ACC112 (cell line): ENCODE data around the gene TNFAIP8.
"Not testable (repeated sequence)": the region's sequence is repeated elsewhere in the genome, so short reads cannot be mapped to it uniquely, and the experiment has no call there.

Experiments
- H2AFZ ChIP-seq: fragments of 200-600 bp; sonication (generic); one replicate; pipeline ENCODE4 v1.6.0; 2017; ENCODE audit warnings: antibody characterized with exemption, low read length; ENCODE audit not compliant: unreplicated experiment
- H3K27ac ChIP-seq: fragments of 200-600 bp; sonication (generic); 2 replicates; pipeline ENCODE4 v1.5.1; 2014; ENCODE audit warnings: low read depth, mild to moderate bottlenecking, antibody characterized with exemption, low read length, moderate library complexity
- H3K27me3 ChIP-seq: fragments of 200-600 bp; sonication (generic); 2 replicates; pipeline ENCODE4 v1.6.1; 2014; ENCODE audit warnings: mild to moderate bottlenecking, antibody characterized with exemption, low read length, moderate library complexity, mixed read lengths; ENCODE audit not compliant: insufficient read depth
- H3K36me3 ChIP-seq: fragments of 200-600 bp; sonication (generic); 2 replicates; pipeline ENCODE4 v1.6.1; 2016; ENCODE audit warnings: mild to moderate bottlenecking, antibody characterized with exemption, low read length, moderate library complexity, mixed read lengths; ENCODE audit not compliant: insufficient read depth
- H3K4me1 ChIP-seq: fragments of 200-600 bp; sonication (generic); one replicate; pipeline ENCODE4 v1.6.1; 2016; ENCODE audit warnings: low read length, mixed read lengths; ENCODE audit not compliant: insufficient read depth, unreplicated experiment, control insufficient read depth
- H3K4me3 ChIP-seq: fragments of 200-600 bp; sonication (generic); 2 replicates; pipeline ENCODE4 v1.5.1; 2014; ENCODE audit warnings: mild to moderate bottlenecking, low read depth, low read length
- H3K79me2 ChIP-seq: fragments of 200-600 bp; sonication (generic); one replicate; pipeline ENCODE4 v1.6.0; 2016; ENCODE audit warnings: low read length; ENCODE audit not compliant: control insufficient read depth, unreplicated experiment, insufficient read depth

The TNFAIP8 gene

GRCh38 chr5:119410448-119411159 lies 54.8 kb downstream of the TNFAIP8 start:
- no peaks in the 10 kb centered on the region for H3K27me3 ChIP-seq
- no peak overlapping the region for H3K4me3 ChIP-seq
- no peaks in the 10 kb centered on the region for H3K79me2 ChIP-seq
- no peaks in the 10 kb centered on the region for H3K36me3 ChIP-seq
- peaks cover 4% of the 10 kb centered on the region for H3K4me1 ChIP-seq
- H2AFZ ChIP-seq = no peak overlapping the region
- H3K27ac ChIP-seq = no peak overlapping the region

- Histone ChIP-seq H3K27ac (peak overlapping the region; percentile 38; the same call in 1 of the 2 replicates), H3K4me3 (peak overlapping the region; percentile 77), H3K4me1 (peaks cover 4% of the 10 kb centered on the region), H3K36me3 (no peaks in the 10 kb centered on the region), H3K27me3 (no peaks in the 10 kb centered on the region), H3K79me2 (no peaks in the 10 kb centered on the region), H2AFZ (peak overlapping the region; percentile 91)
Measured at GRCh38 chr5:119411361-119412278, 55.8 kb downstream of the TNFAIP8 start.

GRCh38 chr5:119412279-119413227 lies 56.7 kb downstream of the TNFAIP8 start:
- peak overlapping the region; percentile 77 for H3K4me3 ChIP-seq

GRCh38 chr5:119414124-119414734 lies 58.4 kb downstream of the TNFAIP8 start:
- H3K4me1 ChIP-seq, H3K79me2 ChIP-seq, H2AFZ ChIP-seq, H3K27me3 ChIP-seq, H3K27ac ChIP-seq, H3K4me3 ChIP-seq, H3K36me3 ChIP-seq: not testable (repeated sequence)

More at GRCh38 chr5:119412279-119413227, 56.7 kb downstream of the TNFAIP8 start:
- Histone ChIP-seq H3K4me1 (peaks cover 4% of the 10 kb centered on the region), H3K79me2 (no peaks in the 10 kb centered on the region), H3K36me3 (no peaks in the 10 kb centered on the region), H3K27ac (no peak overlapping the region), H3K27me3 (no peaks in the 10 kb centered on the region), H2AFZ (no peak overlapping the region)

GRCh38 chr5:119417891-119418605 lies 62.2 kb downstream of the TNFAIP8 start:
- no peaks in the 10 kb centered on the region for H3K79me2 ChIP-seq
- H3K4me1 ChIP-seq = peaks cover 6% of the 10 kb centered on the region
- H3K36me3 ChIP-seq = no peaks in the 10 kb centered on the region
- no peak overlapping the region for H2AFZ ChIP-seq
- H3K27ac ChIP-seq = no peak overlapping the region
- H3K27me3 ChIP-seq = no peaks in the 10 kb centered on the region
- peak overlapping the region; percentile 33 for H3K4me3 ChIP-seq

GRCh38 chr5:119418606-119419100 lies 62.8 kb downstream of the TNFAIP8 start:
- H3K79me2 ChIP-seq = no peaks in the 10 kb centered on the region
- H3K27me3 ChIP-seq = peaks cover 3% of the 10 kb centered on the region; the same call in 1 of the 2 replicates
- peaks cover 6% of the 10 kb centered on the region for H3K4me1 ChIP-seq
- no peaks in the 10 kb centered on the region for H3K36me3 ChIP-seq
- peak overlapping the region; percentile 33 for H3K4me3 ChIP-seq
- no peak overlapping the region for H2AFZ ChIP-seq
- H3K27ac ChIP-seq = no peak overlapping the region

- Histone ChIP-seq H3K79me2 (no peaks in the 10 kb centered on the region), H3K27ac (no peak overlapping the region), H3K4me3 (no peak overlapping the region), H2AFZ (no peak overlapping the region), H3K4me1 (peaks cover 6% of the 10 kb centered on the region), H3K36me3 (no peaks in the 10 kb centered on the region), H3K27me3 (peaks cover 3% of the 10 kb centered on the region)
Measured at GRCh38 chr5:119420169-119420568, 64.3 kb downstream of the TNFAIP8 start.

GRCh38 chr5:119426057-119426456 lies 70.2 kb downstream of the TNFAIP8 start:
- H3K27me3 ChIP-seq = peaks cover 3% of the 10 kb centered on the region
- H3K36me3 ChIP-seq = no peaks in the 10 kb centered on the region
- no peak overlapping the region for H2AFZ ChIP-seq
- H3K4me3 ChIP-seq = no peak overlapping the region
- no peaks in the 10 kb centered on the region for H3K79me2 ChIP-seq
- no peak overlapping the region for H3K27ac ChIP-seq
- H3K4me1 ChIP-seq = no peaks in the 10 kb centered on the region

- Histone ChIP-seq H3K27me3 (peaks cover 3% of the 10 kb centered on the region), H2AFZ (no peak overlapping the region), H3K27ac (no peak overlapping the region), H3K4me1 (no peaks in the 10 kb centered on the region), H3K79me2 (no peaks in the 10 kb centered on the region), H3K4me3 (no peak overlapping the region), H3K36me3 (no peaks in the 10 kb centered on the region)
Measured at GRCh38 chr5:119427060-119427459, 71.2 kb downstream of the TNFAIP8 start.
